ENCODE measurements around the gene FAM174B.
"Not testable (repeated sequence)": the region's sequence is repeated elsewhere in the genome, so short reads cannot be mapped to it uniquely, and the experiment has no call there.

The FAM174B gene

DNA sequence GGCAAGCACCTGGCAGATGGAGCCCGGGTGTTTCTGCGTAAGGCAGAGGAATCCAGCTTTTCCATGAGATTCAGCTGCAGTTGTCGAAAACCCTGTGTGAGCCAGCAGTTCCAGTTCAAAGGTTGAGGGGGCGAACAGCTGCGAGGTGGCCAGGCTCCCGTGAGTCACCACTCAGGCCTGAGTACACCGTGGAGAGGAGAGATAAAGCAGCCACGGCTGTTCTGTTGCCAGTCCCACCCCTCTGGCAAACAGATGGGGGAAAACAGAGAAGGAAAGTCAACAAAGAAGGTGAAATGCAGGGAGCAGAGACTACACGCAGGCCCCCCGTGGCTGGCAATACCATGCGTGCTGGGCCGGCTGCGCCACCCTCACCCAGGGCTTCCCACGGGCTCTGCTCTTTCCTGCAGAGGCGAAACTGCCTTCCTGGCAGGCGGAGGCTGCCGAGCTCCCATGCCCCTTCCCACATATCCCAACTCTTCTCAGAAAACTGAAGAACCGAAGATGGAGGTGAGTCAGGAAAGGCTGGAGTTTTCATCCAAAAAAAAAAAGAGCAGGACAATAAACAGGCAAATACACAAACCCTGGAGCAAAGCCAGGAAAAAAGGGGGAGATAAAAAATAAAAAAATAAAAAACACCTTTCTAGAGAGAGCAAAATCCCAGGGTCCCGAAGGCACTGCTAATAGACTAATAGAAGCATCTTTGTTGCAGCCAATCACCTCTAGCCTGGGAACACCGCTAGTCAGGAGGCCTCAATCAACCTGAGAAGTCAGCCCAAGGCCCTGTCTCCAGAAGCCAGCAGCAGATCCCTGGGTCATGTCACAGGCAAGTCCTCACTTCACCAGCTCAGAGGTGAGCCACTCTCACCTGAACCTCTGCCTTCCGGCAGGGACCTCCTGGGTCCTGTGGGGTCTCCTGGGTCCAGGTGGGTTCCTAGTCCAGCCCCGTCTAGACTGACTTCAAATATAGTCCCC lies 37.7 kb downstream of the FAM174B start:
- no peak for DNase-seq

DNA sequence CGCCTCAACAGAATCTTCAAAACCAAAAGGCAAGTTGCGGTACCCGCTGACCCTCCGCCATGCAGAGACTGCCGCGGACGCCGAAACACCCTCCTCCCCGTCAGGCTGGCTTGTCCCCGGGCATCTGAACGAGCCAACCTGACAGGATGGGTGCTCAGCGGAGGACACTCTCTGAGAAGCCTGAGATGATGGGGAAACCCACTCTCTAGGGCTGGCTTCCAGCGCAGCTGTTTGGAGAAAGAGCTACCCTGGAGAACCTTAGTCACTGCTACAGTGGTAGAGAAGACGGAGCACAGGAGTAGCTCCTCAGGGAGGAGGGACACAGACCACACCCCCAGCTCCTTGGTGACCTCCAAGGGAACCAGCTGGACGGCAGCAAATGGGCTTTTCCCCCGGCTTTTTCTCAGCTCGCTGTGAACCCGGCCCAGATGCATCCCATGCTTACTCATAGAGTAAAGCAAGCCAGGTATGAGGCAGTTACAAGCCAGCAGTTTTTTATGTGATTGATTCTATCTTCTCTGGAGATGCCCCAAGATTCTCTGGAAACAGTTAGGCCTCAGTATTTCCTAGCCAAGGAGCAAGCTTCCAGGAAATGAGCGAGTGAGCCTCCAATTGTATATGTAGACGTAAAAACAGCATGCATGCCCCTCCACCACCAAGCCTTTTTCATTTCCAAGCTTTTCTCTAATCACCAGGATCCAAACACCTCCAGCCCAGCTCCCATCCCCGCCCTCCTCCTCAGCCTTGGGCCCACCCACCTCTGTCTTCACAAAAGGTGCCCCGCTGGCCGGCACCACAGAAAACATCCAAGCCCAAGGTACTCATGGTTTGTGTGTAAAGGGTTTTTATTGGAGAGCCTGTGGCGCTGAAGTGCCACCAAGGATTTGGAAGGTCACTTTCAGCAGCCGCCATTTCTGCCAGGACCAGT lies 38.7 kb downstream of the FAM174B start:
- no peak for DNase-seq

DNA sequence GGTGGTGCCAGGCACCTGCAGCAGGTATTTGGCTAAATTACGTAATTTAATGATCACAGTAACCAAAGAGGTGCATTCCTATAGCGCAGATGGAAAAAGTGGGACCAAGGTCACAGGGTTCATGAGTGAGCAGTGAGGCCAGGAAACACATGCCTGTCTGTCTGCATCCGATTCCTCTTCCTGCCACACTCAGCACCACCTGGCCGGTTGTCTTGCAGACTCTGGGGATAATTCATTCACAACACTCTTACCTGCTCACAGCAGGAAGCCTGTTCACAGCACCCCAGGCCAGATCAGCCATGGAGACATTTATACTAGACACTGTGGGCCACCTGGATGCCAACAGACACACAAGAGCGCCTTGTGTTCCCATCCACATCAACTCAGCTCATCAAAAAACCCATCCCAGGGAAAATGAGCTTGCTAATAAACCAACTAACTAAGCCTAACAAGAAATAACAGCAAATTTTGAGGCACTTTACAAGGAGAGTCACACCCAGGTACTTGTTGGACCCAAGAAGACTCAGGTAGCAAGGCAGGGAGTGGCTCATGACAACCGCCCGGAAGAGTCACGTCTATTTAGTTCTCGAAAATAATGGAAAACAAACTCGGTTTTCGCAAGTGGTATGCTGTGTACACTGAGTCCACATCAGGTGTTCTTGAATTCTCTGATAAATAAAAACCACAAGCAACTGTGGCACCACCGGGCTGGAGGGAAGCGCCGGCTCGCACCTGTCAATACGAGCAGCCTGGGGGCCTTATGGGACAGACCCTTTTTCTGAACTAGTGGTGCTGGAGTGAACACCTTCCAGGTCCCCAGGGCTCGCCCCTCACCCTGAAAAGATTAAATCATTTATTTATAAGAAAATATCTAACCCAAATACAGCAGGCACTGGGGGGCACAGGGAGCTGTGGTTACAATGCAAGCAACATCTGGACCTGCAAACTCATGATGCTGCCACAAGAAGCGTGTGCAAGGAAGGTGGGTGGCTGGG lies 40.5 kb downstream of the FAM174B start:
- no peak for DNase-seq

DNA sequence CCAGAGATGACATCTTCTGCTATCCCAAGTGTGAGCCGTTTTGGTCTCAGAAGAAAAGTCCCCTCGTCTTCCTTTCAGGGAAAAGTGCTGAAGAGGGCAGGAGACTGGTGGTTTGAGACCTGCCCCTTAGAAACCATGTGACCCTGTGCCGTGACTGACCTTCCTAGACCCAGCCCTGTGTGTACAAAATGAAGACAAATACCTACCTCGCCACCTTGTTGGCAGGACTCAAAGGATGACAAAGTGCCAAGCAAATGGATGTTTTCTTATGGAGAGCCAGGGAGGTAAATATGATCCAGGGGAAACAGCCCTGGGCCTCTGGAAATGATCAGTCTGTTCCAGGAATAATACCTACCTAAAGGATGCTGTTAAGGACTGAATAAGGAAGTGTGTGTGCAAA lies 41.3 kb downstream of the FAM174B start:
- no peak for DNase-seq

DNA sequence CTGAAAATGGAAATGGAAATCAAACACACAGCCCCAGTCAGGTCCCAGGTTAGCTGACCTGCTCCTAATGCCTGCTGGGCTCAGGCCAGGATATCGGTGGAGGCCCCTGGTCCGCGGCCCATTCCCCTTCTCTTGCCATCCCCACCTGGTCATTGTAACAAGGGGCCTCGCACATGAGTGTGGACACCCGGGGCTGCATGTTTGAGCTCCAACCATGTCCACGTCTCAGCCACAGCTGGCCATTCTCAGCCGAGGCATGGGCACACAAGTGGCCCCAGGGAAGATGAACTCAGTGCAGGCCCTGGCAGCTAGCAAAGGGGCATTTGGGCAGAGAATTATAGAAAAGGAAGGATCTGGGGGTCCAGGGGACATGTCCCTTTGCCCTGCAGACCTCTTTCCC lies 41.7 kb downstream of the FAM174B start:
- DNase-seq, result no peak

DNA sequence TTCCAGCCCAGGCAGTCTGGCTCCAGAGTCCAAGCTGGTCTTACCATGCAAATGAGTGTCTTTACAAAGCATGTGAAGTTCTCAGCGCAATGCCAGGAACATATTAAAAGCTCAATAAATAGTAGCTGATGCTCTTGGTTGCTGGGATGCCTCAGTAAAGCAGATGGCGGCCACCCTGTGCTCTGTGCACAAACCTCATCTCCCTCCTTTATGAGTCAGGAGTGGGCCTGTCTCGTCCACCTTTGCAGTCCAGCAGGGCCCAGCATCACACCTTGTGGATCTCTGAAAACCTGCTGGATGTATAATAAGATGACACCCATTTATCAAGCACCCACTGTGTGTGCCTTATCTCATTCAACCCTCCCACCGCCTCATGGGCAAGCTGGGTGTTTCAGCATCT lies 42.7 kb downstream of the FAM174B start:
- no peak for DNase-seq

DNA sequence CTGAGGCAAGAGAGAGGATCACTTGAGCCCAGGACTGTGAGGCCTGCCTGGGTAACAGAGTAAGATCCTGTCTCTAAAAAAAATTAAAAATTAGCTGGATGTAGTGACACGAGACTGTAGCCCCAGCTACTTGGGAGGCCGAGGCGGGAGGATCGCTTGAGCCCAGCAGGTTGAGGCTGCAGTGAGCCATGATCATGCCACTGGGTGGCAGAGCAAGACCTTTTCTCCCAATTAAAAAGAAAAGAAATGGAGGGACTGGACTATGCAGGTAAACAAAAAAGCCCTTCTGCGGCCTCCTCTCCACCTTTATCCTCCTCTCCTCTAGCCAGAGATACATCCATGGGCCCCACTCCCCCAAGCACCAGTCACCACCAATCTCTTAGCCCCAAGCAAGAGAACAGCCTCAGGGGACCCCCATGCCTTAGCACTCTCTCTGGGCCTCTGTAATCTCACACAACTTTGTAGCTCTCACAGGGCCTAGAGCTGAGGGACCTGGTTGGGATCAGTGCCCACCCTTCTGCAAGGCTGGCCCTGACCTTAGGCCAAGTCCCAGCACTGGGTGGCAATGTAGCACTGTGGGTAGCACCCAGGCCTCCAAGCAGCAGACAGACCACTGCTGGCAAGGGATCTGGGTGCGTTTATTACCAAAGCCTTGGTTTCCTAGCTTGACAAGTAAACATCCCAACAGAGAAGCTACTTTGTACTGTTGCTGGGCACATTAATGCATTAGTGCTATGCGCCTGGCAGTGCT lies 43.4 kb downstream of the FAM174B start:
- DNase-seq, result no peak

DNA sequence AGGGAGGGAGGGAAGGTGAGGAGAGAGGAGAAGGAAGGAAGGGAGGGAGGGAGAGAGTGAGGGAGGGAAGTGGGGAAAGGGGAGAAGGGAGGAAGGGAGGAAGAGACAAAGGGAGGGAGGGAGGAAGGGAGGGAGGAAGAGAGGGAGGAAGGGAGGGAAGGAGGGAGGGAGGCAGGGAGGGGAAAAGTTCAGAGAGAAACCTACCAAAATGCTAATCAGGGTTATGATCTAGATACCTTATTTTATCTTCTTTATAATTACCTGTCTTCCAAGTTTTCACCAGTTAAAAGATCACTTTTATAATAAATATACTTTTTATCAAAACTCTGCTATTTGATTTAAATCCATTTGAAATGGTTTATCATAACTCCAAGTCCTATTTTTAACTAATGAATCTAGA lies 44.4 kb downstream of the FAM174B start:
- DNase-seq, result no peak

DNA sequence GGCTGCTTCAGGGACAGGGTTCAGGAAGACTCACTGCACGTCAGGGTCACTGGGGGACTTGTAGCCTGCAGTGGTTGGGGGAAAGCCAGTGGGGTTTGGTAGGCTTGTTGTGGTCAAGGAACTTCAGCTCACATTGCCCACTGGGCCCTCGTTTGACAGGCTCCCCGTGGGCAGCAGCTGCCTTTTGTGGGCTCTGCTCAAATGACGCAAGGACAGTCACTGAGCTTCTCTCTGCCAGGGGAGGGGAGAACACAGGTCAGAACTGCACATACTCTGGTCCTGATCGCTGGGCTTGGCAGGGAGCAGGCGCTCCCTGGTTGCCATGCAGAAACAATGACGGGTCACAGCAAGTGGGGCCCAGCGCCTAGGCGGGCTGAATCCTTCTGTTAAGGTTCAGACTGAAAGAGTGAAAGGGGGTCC lies 45.5 kb downstream of the FAM174B start:
- DNase-seq, result no peak

DNA sequence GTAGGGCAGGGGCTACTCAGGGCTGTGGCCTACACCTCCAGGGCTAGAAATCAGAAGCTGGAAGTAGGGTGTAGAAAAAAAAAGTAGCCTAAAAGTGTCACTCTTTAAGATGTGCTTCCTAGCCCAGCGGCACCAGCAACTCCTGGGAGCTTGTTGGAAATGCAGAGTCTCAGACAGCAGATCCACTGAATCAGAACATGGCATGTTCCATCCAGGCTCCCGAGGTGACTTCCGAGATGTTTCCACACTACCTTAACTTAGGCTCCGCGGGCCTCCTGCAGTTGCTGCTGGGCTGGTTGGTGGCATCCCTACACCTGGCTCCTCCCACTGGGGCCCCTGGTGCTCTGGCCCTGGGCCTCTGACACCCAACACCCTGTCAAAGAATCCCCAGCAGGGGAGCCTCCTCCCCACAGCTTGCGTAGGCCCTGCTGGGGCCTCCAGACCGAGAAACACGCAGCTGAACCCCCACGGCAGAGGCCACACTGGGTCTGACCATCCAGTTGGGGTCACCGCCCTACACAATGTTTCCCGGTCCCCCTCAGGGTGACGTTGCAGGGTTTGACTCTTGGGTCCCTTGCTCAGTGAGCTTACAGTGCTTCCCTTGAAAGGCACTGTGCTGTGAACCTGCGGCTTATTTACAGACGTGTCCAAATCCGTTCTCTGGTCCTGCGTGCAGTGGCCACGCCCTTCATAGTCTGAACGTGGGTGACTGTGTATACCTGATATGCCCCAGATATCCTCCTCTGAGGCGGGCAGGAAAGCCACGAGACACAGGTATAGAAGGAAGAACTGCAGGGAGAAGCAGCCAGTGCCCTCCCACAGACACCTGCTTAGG lies 46.5 kb downstream of the FAM174B start:
- no peak for DNase-seq

DNA sequence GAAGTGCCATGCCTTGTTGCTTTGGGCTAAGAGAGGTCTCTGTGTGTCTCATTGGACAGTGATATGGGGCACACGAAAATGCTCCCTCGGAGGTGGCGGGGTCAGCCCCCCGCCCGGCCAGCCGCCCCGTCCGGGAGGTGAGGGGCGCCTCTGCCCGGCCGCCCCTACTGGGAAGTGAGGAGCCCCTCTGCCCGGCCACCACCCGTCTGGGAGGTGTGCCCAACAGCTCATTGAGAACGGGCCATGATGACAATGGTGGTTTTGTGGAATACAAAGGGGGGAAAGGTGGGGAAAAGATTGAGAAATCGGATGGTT lies 48.8 kb downstream of the FAM174B start:
- DNase-seq, result not testable (repeated sequence)

DNA sequence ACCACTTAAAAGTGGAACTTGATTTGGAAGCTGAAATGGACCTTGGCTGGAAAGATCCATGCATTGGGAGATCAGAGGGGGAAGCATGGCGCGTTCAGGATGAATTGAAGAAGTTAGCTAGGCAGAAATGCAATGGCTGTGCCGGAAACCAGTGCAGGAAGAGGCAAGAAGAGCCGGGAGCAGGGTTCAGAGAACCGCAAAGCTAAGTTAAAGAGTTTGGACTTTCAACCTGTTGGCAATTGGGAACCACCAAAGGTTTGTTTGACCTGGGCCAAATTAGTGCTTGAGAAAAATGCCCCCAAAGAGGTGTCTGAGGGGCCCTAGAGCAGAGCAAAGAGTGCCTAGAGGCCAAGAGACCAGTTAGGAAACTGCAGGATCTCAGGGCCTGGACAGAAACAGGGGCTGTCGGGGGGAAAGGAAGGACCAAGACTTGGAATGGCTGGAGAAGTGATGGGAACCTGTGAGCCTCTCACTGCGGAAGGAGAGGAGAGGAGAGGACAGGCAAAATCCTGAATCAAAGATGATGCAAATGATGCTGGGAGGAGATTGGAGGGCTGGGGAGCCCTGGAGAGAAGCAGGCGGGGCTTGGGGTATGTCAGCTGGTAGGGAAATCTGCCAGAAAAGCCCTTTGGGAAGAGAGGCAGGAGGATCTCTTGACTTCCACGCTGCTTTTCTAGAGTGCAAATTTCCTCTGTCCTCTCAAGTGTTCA lies 49.3 kb downstream of the FAM174B start:
- DNase-seq, result no peak

DNA sequence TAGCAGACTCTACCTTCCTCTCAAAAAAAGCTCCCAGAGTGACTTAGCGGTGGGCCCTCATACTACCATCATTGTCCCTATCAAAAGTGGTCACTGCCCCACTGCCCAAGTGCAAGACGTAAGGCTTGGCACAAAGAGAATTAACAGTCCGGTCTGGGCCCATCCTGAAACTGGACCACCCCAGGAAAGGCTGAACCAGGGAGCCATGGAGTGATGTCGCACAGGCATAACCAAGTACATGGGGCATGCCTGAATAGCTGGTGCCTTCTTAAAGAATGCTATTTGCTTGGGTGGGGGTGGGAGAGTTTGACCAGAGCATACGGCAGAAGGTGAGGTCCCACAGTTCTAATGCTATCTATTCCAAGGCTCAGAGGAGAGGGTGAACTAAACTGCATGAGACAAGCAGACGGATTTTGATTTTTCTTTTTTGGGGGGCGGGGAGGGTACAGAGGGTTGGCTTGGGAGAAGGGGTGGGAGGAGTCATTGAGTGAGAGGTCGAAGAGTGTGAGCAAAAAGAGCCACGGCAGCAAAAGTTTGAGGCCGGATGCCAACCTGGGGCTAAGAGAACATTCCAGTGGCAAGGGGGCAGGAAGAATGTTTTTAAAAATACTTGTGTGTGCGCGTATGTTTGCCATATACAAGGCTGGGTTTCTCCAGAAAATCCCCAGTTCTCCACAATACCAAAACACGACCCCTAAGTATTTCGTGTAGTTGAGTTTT lies 50.2 kb downstream of the FAM174B start:
- no peak for DNase-seq

DNA sequence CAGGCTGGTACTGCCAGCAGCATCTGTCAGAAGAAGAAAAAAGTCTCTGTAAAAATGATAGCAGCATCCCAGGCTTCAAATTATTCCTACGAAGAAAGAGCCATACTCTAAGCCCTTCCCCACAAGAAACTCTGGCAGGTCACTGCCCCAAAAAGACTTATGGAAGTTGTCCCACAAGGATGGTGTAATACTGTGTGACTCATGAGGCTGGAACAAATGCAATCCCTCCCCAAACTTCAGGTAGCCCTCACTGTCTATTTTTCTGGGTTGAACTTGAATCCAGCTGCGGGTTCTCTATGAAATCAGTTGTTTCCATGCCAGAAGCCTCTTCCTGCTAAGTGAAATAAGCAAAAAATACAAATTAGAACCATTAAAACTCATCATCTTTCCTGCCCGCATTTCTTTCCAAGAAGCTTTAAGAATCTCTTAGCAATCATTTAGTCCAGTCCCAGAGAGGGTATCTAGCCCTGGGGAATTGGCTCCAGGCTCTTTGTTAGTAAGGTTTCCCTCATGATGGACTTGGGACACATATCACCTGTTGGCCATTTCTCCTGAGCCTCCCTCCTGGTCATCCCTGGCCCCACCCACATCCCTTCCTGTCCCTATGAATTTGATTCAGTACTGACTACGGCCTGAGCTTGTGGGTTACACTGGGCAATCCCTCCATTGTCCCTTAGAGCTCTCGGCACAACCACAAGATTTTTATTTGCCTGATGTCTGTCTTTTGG lies 51.7 kb downstream of the FAM174B start:
- no peak for DNase-seq

DNA sequence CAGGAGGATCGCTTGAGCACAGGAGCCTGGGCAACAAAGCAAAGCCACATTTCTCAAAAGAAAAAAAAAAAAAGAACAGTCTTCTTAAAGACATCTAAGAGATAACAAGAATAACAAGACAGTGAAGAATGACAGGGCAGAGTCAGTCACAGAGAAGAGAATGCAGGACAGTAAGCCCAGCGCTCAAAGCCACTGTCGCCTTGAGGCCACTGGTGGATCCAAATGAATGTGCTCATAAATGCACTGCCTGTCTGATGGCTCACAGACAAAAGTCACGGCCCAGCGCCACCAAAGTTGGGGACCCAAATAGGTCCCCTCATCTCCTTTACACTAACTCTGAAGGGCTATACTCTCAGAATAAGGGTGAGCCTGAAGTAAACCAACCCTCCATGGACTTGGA lies 52.3 kb downstream of the FAM174B start:
- DNase-seq, result no peak

DNA sequence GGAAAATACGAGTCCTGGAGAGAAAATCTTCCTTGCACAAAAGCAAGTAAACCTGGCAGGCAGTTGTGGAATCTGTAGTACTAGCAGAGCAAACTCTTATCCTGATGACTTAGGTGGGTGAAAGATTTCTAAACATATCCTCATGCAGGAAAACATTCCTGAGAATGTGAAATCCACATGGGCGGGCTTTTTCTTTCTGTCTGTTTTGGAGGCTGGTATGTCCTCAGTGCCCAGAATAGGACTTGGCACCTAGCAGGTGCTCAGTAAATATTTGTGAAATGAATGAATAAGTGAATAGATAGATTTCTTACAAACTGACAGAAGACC lies 53.3 kb downstream of the FAM174B start:
- DNase-seq, result no peak

DNA sequence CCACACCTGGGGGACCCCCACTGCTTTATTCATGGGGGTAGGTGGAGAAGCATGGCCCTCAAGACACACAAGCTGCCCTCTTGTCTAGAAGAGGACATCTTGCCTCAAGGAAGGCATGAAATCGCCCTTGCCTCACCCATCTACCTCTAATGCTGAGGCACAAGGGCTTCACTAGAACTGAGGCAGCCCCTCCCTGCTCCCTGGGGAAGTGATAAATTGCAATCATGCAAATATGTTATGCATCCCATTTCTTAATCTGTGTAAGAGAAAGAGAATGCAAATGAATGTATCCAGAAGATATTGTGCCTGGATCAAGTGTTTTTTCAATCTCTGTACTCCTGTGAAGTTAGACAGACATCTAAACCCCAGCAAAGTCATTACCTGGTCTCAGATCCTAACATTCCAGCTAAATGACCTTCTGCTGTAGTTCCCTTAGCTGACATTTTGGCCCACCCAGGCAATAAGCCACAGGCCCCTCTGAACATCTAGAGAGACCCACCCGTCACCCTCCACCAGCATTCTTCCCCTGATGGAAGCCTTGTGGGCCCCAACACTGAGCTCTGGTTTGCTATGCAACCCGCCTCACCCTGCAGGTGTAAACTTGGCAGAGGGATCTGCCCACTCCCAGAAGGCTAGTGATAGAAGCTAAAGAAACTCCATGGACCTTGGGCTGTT lies 53.8 kb downstream of the FAM174B start:
- no peak for DNase-seq

DNA sequence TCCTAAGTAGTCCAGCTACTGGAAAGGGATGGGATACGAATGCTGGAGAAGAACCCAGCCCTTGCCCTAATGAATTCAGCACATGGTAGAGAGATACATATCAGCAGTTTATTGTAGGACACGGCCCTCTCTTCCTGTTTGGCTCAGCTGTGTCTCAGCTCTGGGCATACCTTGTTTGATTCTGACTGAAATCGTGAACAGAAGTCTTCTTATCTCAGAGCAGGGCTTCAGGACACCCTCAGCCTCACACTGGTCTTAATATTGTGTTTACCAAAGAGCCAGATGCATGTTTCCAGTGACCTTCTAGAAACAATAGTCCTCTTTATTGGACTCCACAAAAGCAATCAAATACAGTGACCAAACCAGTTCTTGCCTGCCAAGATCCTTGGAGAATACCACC lies 54.7 kb downstream of the FAM174B start:
- DNase-seq, result no peak

Data from suppressor macrophage treated with lipopolysaccharide for 4 hours (primary cell).